ENCODE results near the gene KRTAP5-9. TPM values are rescaled to one million over a fixed set of nuclear protein-coding genes. Genes with fewer than 3 reads are reported as not detected.
"Not testable (repeated sequence)": the region's sequence is repeated elsewhere in the genome, so short reads cannot be mapped to it uniquely, and the experiment has no call there.

The KRTAP5-9 gene
- total RNA-seq, 1 donor: not detected

GRCh38 chr11:71565263-71565662, 17.0 kb downstream of the KRTAP5-9 start, which contains the start of gene KRTAP5-10:
KRTAP5-10 (plus strand) TSS chr11:71565563; CDS start chr11:71565588, 25 bp downstream.
- Histone ChIP-seq H3K4me3 (ENCODE audit: low read length) (no peak within 1 kb of the TSS), H3K9me3 (ENCODE audit: low read depth, low read length) (no peaks in the 10 kb centered on the region), H3K27me3 (ENCODE audit: insufficient read depth, low read length) (no peaks in the 10 kb centered on the region), H3K4me1 (ENCODE audit: insufficient read depth, low read length) (no peaks in the 10 kb centered on the region)

DNA sequence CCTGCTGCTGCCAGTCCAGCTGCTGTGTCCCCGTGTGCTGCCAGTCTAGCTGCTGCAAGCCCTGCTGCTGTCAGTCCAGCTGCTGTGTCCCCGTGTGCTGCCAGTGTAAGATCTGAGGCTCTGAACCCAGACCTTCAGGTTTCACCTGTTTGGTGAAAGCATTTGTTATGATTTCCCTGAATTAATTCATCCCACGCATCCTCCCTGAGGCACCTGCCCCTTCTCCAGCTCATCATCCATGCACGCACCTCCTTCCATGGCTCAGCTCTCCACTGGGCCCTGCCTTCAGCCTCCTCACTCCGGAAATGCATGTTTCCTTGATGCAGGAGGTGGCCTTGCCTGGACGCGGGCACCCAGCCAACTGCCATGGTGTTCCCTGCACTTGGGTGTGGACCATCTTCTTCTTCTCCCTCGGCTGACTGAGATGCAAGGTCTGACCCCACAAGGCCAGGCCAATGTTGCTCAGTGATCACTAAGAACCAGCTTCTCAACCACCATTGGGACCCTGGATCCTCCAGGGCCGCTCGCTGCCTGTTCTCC, 17.9 kb downstream of the KRTAP5-9 start:
- Histone ChIP-seq H3K9me3 (ENCODE audit: low read depth, low read length) (no peaks in the 10 kb centered on the region), H3K4me1 (ENCODE audit: insufficient read depth, low read length) (no peaks in the 10 kb centered on the region), H3K27me3 (ENCODE audit: insufficient read depth, low read length) (no peaks in the 10 kb centered on the region), H3K4me3 (ENCODE audit: low read length) (no peak overlapping the region)

GRCh38 chr11:71566626-71567599, 18.7 kb downstream of the KRTAP5-9 start:
- not testable (repeated sequence) for H3K9me3 ChIP-seq (ENCODE audit: low read depth, low read length)

GRCh38 chr11:71567633-71568032, 19.4 kb downstream of the KRTAP5-9 start:
- not testable (repeated sequence) for H3K27me3 ChIP-seq (ENCODE audit: insufficient read depth, low read length); H3K9me3 ChIP-seq (ENCODE audit: low read depth, low read length)

More at GRCh38 chr11:71566626-71567599, 18.7 kb downstream of the KRTAP5-9 start:
- H3K4me3 ChIP-seq (ENCODE audit: low read length); H3K27me3 ChIP-seq (ENCODE audit: insufficient read depth, low read length); H3K4me1 ChIP-seq (ENCODE audit: insufficient read depth, low read length): not testable (repeated sequence)

GRCh38 chr11:71568704-71569349, 20.6 kb downstream of the KRTAP5-9 start:
- Histone ChIP-seq H3K4me3 (ENCODE audit: low read length) (no peak overlapping the region), H3K27me3 (ENCODE audit: insufficient read depth, low read length) (no peaks in the 10 kb centered on the region), H3K9me3 (ENCODE audit: low read depth, low read length) (no peaks in the 10 kb centered on the region), H3K4me1 (ENCODE audit: insufficient read depth, low read length) (no peaks in the 10 kb centered on the region)

More at GRCh38 chr11:71567633-71568032, 19.4 kb downstream of the KRTAP5-9 start:
- not testable (repeated sequence) for H3K4me1 ChIP-seq (ENCODE audit: insufficient read depth, low read length); H3K4me3 ChIP-seq (ENCODE audit: low read length)

DNA sequence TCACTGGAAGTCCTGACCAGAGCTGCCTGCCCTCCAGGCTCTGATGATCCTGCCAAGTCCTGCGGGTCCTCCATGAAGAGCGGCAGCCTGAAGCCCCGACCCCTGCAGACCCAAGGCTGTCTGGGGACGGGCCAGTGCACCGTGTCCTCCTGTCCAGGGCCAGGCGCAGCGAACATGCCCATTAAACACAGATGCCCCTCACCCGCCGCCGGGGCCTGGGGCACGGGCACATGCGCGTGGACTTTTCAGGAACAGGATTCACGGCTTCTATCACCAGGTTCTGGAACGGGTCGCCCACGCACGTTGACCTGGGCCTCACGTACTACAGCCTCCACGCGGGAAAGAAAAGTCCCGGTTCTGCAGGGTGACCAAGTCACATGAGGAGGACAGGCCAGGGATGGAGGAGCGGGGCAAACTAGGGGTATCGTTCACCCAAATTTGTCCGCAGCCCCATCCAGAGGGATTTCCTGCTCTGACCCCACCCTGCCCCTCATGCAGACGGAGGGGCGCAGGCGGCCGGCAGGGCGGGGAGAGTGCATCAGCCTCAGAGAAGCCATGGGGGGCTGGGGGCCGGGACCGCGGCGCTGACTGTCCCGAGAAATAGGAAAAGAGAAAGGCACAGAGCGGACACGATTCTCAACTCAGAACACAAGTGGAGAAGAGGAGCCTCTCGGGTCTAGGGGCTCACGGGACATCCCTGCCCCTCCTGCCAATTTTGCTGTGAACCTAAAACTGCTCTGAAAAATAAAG, 23.1 kb downstream of the KRTAP5-9 start:
- H3K27me3 ChIP-seq (ENCODE audit: insufficient read depth, low read length); H3K9me3 ChIP-seq (ENCODE audit: low read depth, low read length); H3K4me3 ChIP-seq (ENCODE audit: low read length); H3K4me1 ChIP-seq (ENCODE audit: insufficient read depth, low read length): not testable (repeated sequence)

DNA sequence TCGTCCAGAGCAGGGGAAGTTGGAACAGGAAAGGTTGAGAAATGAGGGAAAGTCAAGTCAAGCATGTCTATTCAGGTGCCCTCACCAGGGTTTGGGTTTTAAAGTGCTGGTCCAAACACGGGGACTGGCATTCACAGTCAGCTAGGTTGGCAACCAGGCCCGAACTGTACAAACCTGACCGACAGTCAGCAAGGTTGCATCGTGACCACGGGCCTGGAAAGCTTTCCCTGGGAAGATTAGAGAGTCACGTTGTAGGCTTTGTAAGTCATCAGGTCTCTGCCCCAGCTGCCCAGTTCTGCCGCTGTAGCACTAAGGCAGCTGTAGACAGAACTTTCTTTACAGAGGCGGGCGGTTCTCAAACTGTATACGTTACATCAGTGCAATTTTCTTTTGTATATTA, 24.6 kb downstream of the KRTAP5-9 start:
- Histone ChIP-seq H3K27me3 (ENCODE audit: insufficient read depth, low read length) (no peaks in the 10 kb centered on the region), H3K4me3 (ENCODE audit: low read length) (no peak overlapping the region), H3K4me1 (ENCODE audit: insufficient read depth, low read length) (no peaks in the 10 kb centered on the region), H3K9me3 (ENCODE audit: low read depth, low read length) (no peaks in the 10 kb centered on the region)

DNA sequence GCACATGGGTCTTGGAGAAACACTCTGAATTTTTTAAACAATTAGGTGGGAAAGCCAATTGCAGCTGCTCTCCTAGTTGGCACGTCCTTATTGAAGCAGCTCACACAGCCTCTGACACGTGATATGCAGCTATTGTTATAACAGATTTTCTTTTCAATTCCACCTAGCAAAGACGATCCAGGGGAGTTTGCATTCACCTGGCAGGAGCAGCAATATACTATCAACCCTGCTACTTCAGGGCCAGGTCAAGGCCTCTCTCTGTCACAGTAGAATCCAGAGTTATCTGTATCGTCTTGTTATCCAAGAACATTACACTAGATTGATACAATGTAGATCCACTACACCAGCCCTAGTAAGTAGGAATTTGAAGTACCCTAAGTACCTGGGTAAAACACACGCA, 26.2 kb downstream of the KRTAP5-9 start:
- no peaks in the 10 kb centered on the region for H3K9me3 ChIP-seq (ENCODE audit: low read depth, low read length)

DNA sequence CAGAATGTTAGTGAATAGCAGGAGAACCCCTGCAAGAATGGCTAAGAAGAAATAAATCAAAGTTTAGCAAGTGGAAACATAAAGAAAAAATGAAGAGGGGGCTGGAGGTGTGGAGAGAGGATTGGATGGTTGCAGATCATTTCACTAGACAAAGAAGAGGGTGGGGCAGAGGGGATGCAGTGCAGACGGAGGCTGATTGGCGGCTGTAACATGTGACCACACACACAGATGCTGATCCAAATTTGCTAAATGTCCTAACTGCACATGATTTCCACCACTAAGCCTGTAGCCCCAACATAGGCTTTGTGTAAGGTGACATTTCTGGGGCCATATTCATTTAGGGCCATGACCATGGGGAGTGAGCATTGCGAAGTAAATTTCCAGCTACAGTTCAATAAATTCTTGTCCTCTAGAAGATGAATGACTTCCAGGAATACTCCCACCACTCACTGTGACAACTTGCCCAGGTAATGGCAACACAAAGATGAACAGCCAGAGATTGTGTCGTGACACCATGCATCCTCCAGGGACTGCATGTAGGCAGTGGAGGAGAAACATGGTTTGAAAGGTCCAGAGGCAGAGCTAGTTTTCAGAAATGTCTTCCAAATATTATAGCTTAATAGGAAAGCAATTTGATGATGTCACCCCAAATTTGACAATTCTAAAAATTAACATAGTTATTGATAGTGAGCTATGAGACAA, 27.7 kb downstream of the KRTAP5-9 start:
- no peaks in the 10 kb centered on the region for H3K4me1 ChIP-seq (ENCODE audit: insufficient read depth, low read length)
- H3K4me3 ChIP-seq (ENCODE audit: low read length): no peak overlapping the region
- no peaks in the 10 kb centered on the region for H3K27me3 ChIP-seq (ENCODE audit: insufficient read depth, low read length)
- H3K9me3 ChIP-seq (ENCODE audit: low read depth, low read length): no peaks in the 10 kb centered on the region

More for the DNA sequence above, 26.2 kb downstream of the KRTAP5-9 start:
- Histone ChIP-seq H3K4me3 (ENCODE audit: low read length) (no peak overlapping the region), H3K27me3 (ENCODE audit: insufficient read depth, low read length) (no peaks in the 10 kb centered on the region), H3K4me1 (ENCODE audit: insufficient read depth, low read length) (no peaks in the 10 kb centered on the region)

DNA sequence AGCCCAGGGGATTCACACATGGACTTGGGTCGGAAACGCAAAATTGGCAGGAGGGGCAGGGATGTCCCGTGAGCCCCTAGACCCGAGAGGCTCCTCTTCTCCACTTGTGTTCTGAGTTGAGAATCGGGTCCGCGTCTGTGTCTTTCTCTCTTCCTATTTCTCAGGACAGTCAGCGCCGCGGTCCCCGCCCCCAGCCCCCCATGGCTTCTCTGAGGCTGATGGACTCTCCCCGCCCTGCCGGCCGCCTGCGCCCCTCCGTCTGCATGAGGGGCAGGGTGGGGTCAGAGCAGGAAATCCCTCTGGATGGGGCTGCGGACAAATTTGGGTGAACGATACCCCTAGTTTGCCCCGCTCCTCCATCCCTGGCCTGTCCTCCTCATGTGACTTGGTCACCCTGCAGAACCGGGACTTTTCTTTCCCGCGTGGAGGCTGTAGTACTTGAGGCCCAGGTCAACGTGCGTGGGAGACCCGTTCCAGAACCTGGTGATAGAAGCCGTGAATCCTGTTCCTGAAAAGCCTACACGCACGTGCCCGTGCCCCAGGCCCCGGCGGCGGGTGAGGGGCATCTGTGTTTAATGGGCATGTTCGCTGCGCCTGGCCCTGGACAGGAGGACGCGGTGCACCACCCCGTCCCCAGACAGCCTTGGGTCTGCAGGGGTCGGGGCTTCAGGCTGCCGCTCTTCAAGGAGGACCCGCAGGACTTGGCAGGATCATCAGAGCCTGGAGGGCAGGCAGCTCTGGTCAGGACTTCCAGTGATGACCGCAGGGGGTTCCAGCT, 28.7 kb downstream of the KRTAP5-9 start:
- not testable (repeated sequence) for H3K9me3 ChIP-seq (ENCODE audit: low read depth, low read length); H3K4me1 ChIP-seq (ENCODE audit: insufficient read depth, low read length); H3K4me3 ChIP-seq (ENCODE audit: low read length); H3K27me3 ChIP-seq (ENCODE audit: insufficient read depth, low read length)

- H3K9me3 ChIP-seq (ENCODE audit: low read depth, low read length): no peaks in the 10 kb centered on the region
- no peaks in the 10 kb centered on the region for H3K27me3 ChIP-seq (ENCODE audit: insufficient read depth, low read length)
- no peaks in the 10 kb centered on the region for H3K4me1 ChIP-seq (ENCODE audit: insufficient read depth, low read length)
- no peak overlapping the region for H3K4me3 ChIP-seq (ENCODE audit: low read length)
These were observed 29.3 kb downstream of the KRTAP5-9 start for GRCh38 chr11:71577469-71578004.

- not testable (repeated sequence) for H3K4me1 ChIP-seq (ENCODE audit: insufficient read depth, low read length); H3K27me3 ChIP-seq (ENCODE audit: insufficient read depth, low read length); H3K9me3 ChIP-seq (ENCODE audit: low read depth, low read length); H3K4me3 ChIP-seq (ENCODE audit: low read length)
These were observed 31.3 kb downstream of the KRTAP5-9 start for GRCh38 chr11:71579513-71579912.

DNA sequence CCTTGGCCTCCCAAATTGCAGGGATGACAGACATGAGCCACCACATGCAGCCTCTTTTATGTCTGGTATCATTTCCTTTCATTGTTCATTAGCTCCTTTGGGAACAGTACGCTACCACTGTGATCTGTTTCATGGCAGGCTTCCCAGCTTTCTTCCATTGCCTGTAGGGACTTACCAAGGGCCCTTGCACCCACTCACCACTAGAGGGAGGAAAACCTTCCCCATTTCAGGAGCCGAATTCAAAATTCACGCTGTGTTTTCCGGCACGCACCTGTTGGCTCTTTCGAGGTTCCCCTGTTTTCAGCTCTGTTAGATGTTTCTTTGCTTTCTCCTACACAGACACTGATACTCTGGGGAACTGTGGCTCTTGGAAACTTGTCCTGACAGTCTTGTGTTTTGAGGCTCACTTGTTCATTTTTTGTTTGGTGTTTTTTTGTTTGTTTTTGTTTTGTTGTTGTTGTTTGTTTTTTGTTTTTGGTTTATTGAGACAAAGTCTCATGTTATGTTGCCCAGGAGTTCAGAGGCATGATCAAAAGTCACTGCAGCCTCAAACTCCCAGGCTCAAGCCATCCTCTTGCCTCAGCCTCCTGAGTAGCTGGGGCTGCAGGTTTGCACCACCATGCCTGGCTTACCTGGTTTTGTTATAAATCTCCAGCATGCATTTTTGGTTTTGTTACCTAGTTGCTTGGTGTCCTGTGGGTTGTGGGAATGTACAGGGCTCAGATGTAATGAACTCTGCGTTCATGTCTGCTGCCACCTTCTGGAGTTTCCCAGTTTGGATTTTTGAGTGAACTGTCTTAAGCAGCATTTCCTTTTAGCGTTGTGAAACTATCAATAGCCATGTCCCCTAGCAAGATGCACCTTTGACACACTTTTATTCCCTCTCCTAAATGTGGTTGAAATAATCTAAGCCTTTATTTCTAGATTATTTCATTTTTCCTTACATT, 32.1 kb downstream of the KRTAP5-9 start:
- H3K27me3 ChIP-seq (ENCODE audit: insufficient read depth, low read length): no peaks in the 10 kb centered on the region
- H3K9me3 ChIP-seq (ENCODE audit: low read depth, low read length): no peaks in the 10 kb centered on the region
- no peaks in the 10 kb centered on the region for H3K4me1 ChIP-seq (ENCODE audit: insufficient read depth, low read length)
- H3K4me3 ChIP-seq (ENCODE audit: low read length): no peak overlapping the region
